ENCODE measurements around the gene VAT1L.

DNA sequence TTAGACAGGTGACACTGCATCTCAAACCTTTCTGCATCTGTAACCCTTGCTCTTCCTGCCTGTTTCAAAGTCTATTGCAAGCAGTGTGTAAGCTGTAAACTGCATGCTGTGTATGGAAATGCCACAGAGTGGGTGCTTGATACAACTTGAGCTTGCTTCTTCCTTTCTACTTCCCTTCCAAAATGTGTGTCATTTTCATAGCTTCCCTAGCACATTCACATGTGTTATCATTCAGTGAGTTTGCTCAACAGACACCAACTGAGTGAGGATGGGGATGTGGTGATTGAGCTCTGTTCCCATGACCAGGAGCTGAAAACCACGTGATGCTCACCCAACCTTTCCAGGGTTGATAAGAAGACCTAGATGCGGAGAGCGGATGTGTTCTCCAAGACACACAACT is 111.1 kb downstream of the VAT1L start:
- TF ChIP-seq, protein P1, sequence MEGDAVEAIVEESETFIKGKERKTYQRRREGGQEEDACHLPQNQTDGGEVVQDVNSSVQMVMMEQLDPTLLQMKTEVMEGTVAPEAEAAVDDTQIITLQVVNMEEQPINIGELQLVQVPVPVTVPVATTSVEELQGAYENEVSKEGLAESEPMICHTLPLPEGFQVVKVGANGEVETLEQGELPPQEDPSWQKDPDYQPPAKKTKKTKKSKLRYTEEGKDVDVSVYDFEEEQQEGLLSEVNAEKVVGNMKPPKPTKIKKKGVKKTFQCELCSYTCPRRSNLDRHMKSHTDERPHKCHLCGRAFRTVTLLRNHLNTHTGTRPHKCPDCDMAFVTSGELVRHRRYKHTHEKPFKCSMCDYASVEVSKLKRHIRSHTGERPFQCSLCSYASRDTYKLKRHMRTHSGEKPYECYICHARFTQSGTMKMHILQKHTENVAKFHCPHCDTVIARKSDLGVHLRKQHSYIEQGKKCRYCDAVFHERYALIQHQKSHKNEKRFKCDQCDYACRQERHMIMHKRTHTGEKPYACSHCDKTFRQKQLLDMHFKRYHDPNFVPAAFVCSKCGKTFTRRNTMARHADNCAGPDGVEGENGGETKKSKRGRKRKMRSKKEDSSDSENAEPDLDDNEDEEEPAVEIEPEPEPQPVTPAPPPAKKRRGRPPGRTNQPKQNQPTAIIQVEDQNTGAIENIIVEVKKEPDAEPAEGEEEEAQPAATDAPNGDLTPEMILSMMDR (IDR thresholded peaks at IDR 0.05 in 2 of 3, conservative IDR thresholded peaks at IDR 0.05 in 1 of 3; ENCODE audit: borderline replicate concordance in 1 of 3, insufficient read depth in 1 of 3, low read depth in 2 of 3, low read length in 2 of 3): no peak
- no peak for TF ChIP-seq POLR2AphosphoS5 (IDR thresholded peaks at IDR 0.05; ENCODE audit: low read depth, low read length)
- no peak for TF ChIP-seq YY1 (IDR thresholded peaks at IDR 0.05; ENCODE audit: extremely low read depth, insufficient replicate concordance, low read depth, low read length)
- no peak for TF ChIP-seq EZH2 (IDR thresholded peaks at IDR 0.05)
- TF ChIP-seq, protein P2, sequence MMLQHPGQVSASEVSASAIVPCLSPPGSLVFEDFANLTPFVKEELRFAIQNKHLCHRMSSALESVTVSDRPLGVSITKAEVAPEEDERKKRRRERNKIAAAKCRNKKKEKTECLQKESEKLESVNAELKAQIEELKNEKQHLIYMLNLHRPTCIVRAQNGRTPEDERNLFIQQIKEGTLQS (IDR thresholded peaks at IDR 0.05): no peak
- TF ChIP-seq SRF (IDR thresholded peaks at IDR 0.05; ENCODE audit: low read depth): no peak
- TF ChIP-seq TCF7L2 (IDR thresholded peaks at IDR 0.05; ENCODE audit: borderline replicate concordance, extremely low read depth, insufficient read depth, insufficient read length): no peak
- no peak for TF ChIP-seq POLR2A (IDR thresholded peaks at IDR 0.05; ENCODE audit: borderline replicate concordance, extremely low read depth, insufficient read depth, insufficient read length)
- TF ChIP-seq ZNF274 (IDR thresholded peaks at IDR 0.05; ENCODE audit: low read depth, low read length): no peak
- no peak for TF ChIP-seq CEBPB (IDR thresholded peaks at IDR 0.05; ENCODE audit: low read depth)
